K562 (cell line): Measurements from ENCODE around the gene MTA2. TPM values are rescaled to one million over a fixed set of nuclear protein-coding genes. Genes with fewer than 3 reads are reported as not detected.

ENCODE experiments used
- DIDO1 ChIP-seq: fragments of 450-650 bp; IDR thresholded peaks from 2 replicates; pipeline ENCODE4 v1.6.1; 2016; ENCODE audit warnings: low read depth, missing biosample characterization, missing genetic modification characterization
- NBN ChIP-seq: fragments of 450-650 bp; IDR thresholded peaks from 2 replicates; pipeline ENCODE4 v1.6.1; 2016; ENCODE audit warnings: low read depth, mild to moderate bottlenecking
- RBM15 ChIP-seq: fragments of 200-400 bp; formaldehyde crosslinking; IDR thresholded peaks from 2 replicates; pipeline ENCODE4 v1.6.1; 2018; ENCODE audit warnings: mild to moderate bottlenecking, low read length, moderate library complexity; ENCODE audit not compliant: insufficient read depth
- SIN3A ChIP-seq, 2 experiments: fragments of 150-350 bp in 1 of 2; IDR thresholded peaks; 2 replicates each; pipeline ENCODE4 v1.6.1; 2011 to 2016; ENCODE audit warnings: borderline replicate concordance in 2 of 2, low read depth in 2 of 2, low read length in 2 of 2, mild to moderate bottlenecking in 2 of 2, moderate library complexity in 2 of 2; ENCODE audit not compliant: control insufficient read depth in 1 of 2
- SIN3B ChIP-seq: fragments of 450-650 bp; IDR thresholded peaks from 2 replicates; pipeline ENCODE4 v1.6.1; 2017; ENCODE audit warnings: low read depth, mild to moderate bottlenecking, moderate library complexity
- SRSF7 ChIP-seq: fragments of 200-400 bp; formaldehyde crosslinking; optimal IDR thresholded peaks from 2 replicates; pipeline ENCODE3; 2017; ENCODE audit warnings: mild to moderate bottlenecking, low read depth, low read length
- THAP7 ChIP-seq: fragments of 250-450 bp; sonication (Bioruptor Pico); IDR thresholded peaks from 2 replicates; pipeline ENCODE4 v1.5.0; 2021
- YY1 ChIP-seq, 3 experiments: IDR thresholded peaks; 2 replicates each; pipeline ENCODE4 v1.6.1; 2011; ENCODE audit warnings: low read length in 2 of 3, mild to moderate bottlenecking in 2 of 3, moderate library complexity in 2 of 3, borderline replicate concordance in 1 of 3, control low read depth in 1 of 3, low read depth in 1 of 3; ENCODE audit not compliant: insufficient read depth in 3 of 3, insufficient replicate concordance in 2 of 3, control insufficient read depth in 1 of 3, insufficient read length in 1 of 3; ENCODE audit errors: extremely low read depth in 1 of 3
- ZC3H11A ChIP-seq: IDR thresholded peaks from 2 replicates; pipeline ENCODE4 v1.6.1; 2012; ENCODE audit warnings: low read depth, low read length, improper control_type of control experiment
- ZNF140 ChIP-seq: fragments of 250-450 bp; sonication (Bioruptor Pico); IDR thresholded peaks from 2 replicates; pipeline ENCODE4 v1.8.0; 2021; ENCODE audit warnings: moderate library complexity, mild to moderate bottlenecking, inconsistent platforms
- ZNF217 ChIP-seq: sonication (generic); formaldehyde crosslinking; IDR thresholded peaks from 2 replicates; pipeline ENCODE4 v1.8.0; 2022; ENCODE audit warnings: mild to moderate bottlenecking, missing genetic modification reagents
- ZNF589 ChIP-seq: fragments of 200-800 bp; sonication (Bioruptor generic); IDR thresholded peaks from 2 replicates; pipeline ENCODE4 v1.6.1; 2016; ENCODE audit warnings: low read depth, missing genetic modification characterization, missing compliant biosample characterization
- polyA plus RNA-seq, 8 experiments: library from polyadenylated mRNA; depleted of rRNA in 4 of 8; stranded (reverse) in 5 of 8; unstranded in 3 of 8; fragments of >200 nt; fragmentation: Nextera tagmentation in 2 of 8; fragmentation: Illumina TruSeq in 1 of 8; extraction: Ambion mirVana in 2 of 8; extraction: Trizol in 1 of 8; gene quantifications; 2 replicates each; pipeline versions ENCODE4 v1.2.1 to v1.2.3, GENCODE V29; 2011 to 2014; ENCODE audit warnings: inconsistent platforms in 1 of 8, missing spikeins in 1 of 8
- total RNA-seq, 7 experiments: library from RNA; depleted of rRNA in 6 of 7; stranded (reverse); fragments of >200 nt in 6 of 7; fragmentation: Illumina TruSeq in 2 of 7; extraction: Trizol in 2 of 7; gene quantifications; 2 replicates each; pipeline versions ENCODE4 v1.2.1 to v1.2.3, GENCODE V29; 2011 to 2021; ENCODE audit warnings: low replicate concordance in 1 of 7
- TF ChIP-seq, protein P1 (sequence below), 2 experiments: fragments of 450-650 bp; IDR thresholded peaks; 2 replicates each; pipeline ENCODE4 v1.6.1; 2018; ENCODE audit warnings: mild to moderate bottlenecking in 2 of 2, low read depth in 1 of 2; ENCODE audit not compliant: partially characterized antibody in 2 of 2
- TF ChIP-seq, protein P2 (sequence below): IDR thresholded peaks from 3 replicates; pipeline ENCODE4 v1.6.1; 2011; ENCODE audit warnings: borderline replicate concordance, mild to moderate bottlenecking, moderate library complexity; ENCODE audit not compliant: insufficient read length; ENCODE audit errors: extremely low read depth
- TF ChIP-seq, protein P3 (sequence below): sonication (generic); formaldehyde crosslinking; IDR thresholded peaks from 2 replicates; pipeline ENCODE4 v1.8.1; 2022; ENCODE audit warnings: missing genetic modification reagents

MTA2 gene
- total and polyA plus RNA-seq, 9 of the 15 experiments (the other 6 are each of a cell fraction or from before 2014, with no cell fraction given): 6.2 to 220 (median 172) TPM

- TF ChIP-seq, protein P1, sequence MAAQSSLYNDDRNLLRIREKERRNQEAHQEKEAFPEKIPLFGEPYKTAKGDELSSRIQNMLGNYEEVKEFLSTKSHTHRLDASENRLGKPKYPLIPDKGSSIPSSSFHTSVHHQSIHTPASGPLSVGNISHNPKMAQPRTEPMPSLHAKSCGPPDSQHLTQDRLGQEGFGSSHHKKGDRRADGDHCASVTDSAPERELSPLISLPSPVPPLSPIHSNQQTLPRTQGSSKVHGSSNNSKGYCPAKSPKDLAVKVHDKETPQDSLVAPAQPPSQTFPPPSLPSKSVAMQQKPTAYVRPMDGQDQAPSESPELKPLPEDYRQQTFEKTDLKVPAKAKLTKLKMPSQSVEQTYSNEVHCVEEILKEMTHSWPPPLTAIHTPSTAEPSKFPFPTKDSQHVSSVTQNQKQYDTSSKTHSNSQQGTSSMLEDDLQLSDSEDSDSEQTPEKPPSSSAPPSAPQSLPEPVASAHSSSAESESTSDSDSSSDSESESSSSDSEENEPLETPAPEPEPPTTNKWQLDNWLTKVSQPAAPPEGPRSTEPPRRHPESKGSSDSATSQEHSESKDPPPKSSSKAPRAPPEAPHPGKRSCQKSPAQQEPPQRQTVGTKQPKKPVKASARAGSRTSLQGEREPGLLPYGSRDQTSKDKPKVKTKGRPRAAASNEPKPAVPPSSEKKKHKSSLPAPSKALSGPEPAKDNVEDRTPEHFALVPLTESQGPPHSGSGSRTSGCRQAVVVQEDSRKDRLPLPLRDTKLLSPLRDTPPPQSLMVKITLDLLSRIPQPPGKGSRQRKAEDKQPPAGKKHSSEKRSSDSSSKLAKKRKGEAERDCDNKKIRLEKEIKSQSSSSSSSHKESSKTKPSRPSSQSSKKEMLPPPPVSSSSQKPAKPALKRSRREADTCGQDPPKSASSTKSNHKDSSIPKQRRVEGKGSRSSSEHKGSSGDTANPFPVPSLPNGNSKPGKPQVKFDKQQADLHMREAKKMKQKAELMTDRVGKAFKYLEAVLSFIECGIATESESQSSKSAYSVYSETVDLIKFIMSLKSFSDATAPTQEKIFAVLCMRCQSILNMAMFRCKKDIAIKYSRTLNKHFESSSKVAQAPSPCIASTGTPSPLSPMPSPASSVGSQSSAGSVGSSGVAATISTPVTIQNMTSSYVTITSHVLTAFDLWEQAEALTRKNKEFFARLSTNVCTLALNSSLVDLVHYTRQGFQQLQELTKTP (IDR thresholded peaks at IDR 0.05; ENCODE audit: low read depth in 1 of 2, partially characterized antibody in 2 of 2): no peak
- TF ChIP-seq DIDO1 (tag): no peak
- TF ChIP-seq THAP7: no peak
- peak in 2 of 3 experiments; percentile 66 to 81 for TF ChIP-seq YY1 (IDR thresholded peaks at IDR 0.05; ENCODE audit: borderline replicate concordance in 1 of 3, control insufficient read depth in 1 of 3, extremely low read depth in 1 of 3, insufficient read depth in 3 of 3, insufficient read length in 1 of 3, insufficient replicate concordance in 2 of 3, low read depth in 1 of 3, low read length in 2 of 3)
- no peak for TF ChIP-seq RBM15
- peak; percentile 35; the same call in 1 of the 2 replicates for TF ChIP-seq SIN3B
- TF ChIP-seq SRSF7: no peak
- TF ChIP-seq SIN3A (IDR thresholded peaks at IDR 0.05; ENCODE audit: borderline replicate concordance in 2 of 2, control insufficient read depth in 1 of 2, low read depth in 2 of 2, low read length in 2 of 2): peak; percentile 96
- no peak for TF ChIP-seq ZNF217 (CRISPR knock-in tag)
- no peak for TF ChIP-seq ZC3H11A
- TF ChIP-seq, protein P2, sequence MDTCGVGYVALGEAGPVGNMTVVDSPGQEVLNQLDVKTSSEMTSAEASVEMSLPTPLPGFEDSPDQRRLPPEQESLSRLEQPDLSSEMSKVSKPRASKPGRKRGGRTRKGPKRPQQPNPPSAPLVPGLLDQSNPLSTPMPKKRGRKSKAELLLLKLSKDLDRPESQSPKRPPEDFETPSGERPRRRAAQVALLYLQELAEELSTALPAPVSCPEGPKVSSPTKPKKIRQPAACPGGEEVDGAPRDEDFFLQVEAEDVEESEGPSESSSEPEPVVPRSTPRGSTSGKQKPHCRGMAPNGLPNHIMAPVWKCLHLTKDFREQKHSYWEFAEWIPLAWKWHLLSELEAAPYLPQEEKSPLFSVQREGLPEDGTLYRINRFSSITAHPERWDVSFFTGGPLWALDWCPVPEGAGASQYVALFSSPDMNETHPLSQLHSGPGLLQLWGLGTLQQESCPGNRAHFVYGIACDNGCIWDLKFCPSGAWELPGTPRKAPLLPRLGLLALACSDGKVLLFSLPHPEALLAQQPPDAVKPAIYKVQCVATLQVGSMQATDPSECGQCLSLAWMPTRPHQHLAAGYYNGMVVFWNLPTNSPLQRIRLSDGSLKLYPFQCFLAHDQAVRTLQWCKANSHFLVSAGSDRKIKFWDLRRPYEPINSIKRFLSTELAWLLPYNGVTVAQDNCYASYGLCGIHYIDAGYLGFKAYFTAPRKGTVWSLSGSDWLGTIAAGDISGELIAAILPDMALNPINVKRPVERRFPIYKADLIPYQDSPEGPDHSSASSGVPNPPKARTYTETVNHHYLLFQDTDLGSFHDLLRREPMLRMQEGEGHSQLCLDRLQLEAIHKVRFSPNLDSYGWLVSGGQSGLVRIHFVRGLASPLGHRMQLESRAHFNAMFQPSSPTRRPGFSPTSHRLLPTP: no peak
- TF ChIP-seq NBN: peak; percentile 99
- no peak for TF ChIP-seq ZNF140
- TF ChIP-seq, protein P3, sequence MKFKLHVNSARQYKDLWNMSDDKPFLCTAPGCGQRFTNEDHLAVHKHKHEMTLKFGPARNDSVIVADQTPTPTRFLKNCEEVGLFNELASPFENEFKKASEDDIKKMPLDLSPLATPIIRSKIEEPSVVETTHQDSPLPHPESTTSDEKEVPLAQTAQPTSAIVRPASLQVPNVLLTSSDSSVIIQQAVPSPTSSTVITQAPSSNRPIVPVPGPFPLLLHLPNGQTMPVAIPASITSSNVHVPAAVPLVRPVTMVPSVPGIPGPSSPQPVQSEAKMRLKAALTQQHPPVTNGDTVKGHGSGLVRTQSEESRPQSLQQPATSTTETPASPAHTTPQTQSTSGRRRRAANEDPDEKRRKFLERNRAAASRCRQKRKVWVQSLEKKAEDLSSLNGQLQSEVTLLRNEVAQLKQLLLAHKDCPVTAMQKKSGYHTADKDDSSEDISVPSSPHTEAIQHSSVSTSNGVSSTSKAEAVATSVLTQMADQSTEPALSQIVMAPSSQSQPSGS (CRISPR knock-in tag): peak; percentile 68; the same call in 1 of the 2 replicates
- TF ChIP-seq ZNF589 (CRISPR knock-in tag): no peak
Observed at GRCh38 chr11:62621567-62622470, 20.2 kb upstream of the MTA2 start, which contains the start of gene B3GAT3 (continued).
